NCI-H2171 treated with DMSO at 0.1 percent for 48 hours (cell line): ENCODE results near the gene DNAJC4.

Experiments used
- DNase-seq: peaks from one replicate; lab custom pipeline; 2025; lab: John Stamatoyannopoulos, UW

The DNAJC4 gene

GRCh38 chr11:64230171-64230984, at the start of gene DNAJC4:
Gene DNAJC4, plus strand, starts transcription at chr11:64230548. Its CDS starts 307 bp downstream, at chr11:64230855.
- peak; percentile 91 for DNase-seq

GRCh38 chr11:64180891-64181290, 49.5 kb upstream of the DNAJC4 start:
- peak; percentile 48 for DNase-seq

- DNase-seq, result peak; percentile 72
These were observed 48.6 kb upstream of the DNAJC4 start for GRCh38 chr11:64181506-64182411.

GRCh38 chr11:64183890-64184289, 46.5 kb upstream of the DNAJC4 start:
- no peak for DNase-seq

GRCh38 chr11:64185175-64185692, 45.1 kb upstream of the DNAJC4 start:
- peak; percentile 56 for DNase-seq

- DNase-seq, result peak; percentile 100
These were observed 44.5 kb upstream of the DNAJC4 start, which contains the start of gene STIP1 for GRCh38 chr11:64185693-64186491. Gene STIP1, plus strand, starts transcription at chr11:64186171. Its CDS starts 91 bp downstream, at chr11:64186262.

GRCh38 chr11:64186492-64187165, 43.7 kb upstream of the DNAJC4 start:
- no peak for DNase-seq

GRCh38 chr11:64192434-64192833, 37.9 kb upstream of the DNAJC4 start:
- no peak for DNase-seq

- no peak for DNase-seq
These were observed 33.7 kb upstream of the DNAJC4 start for GRCh38 chr11:64196626-64197025.

- no peak for DNase-seq
These were observed 31.8 kb upstream of the DNAJC4 start for GRCh38 chr11:64198511-64198910.

GRCh38 chr11:64201543-64201942, 28.8 kb upstream of the DNAJC4 start:
- no peak for DNase-seq

GRCh38 chr11:64202992-64203391, 27.4 kb upstream of the DNAJC4 start:
- DNase-seq, result no peak

- DNase-seq, result no peak
These were observed 26.8 kb upstream of the DNAJC4 start for GRCh38 chr11:64203421-64204079.

GRCh38 chr11:64204080-64204440, 26.3 kb upstream of the DNAJC4 start:
- DNase-seq, result no peak

- peak; percentile 99 for DNase-seq
These were observed 25.8 kb upstream of the DNAJC4 start for GRCh38 chr11:64204464-64204989.

- DNase-seq, result no peak
These were observed 23.7 kb upstream of the DNAJC4 start, which contains the start of gene FERMT3 for GRCh38 chr11:64206457-64207255. Gene FERMT3, plus strand, starts transcription at chr11:64206721. Its CDS starts 644 bp downstream, at chr11:64207365.

GRCh38 chr11:64207256-64208085, 22.9 kb upstream of the DNAJC4 start:
- no peak for DNase-seq

GRCh38 chr11:64208086-64208795, 22.1 kb upstream of the DNAJC4 start:
- no peak for DNase-seq
